IPS DF 6.9 (cell line): Measurements from ENCODE around the gene MROH2A.

ENCODE experiments used
- DNase-seq: peaks from one replicate; pipeline ENCODE4 v3.0.0-alpha.2; 2013; ENCODE audit warnings: low read depth, low spot score
- H3K27ac ChIP-seq: one replicate; pipeline ENCODE4 v1.5.1; 2013; ENCODE audit warnings: low read length, control low read depth
- H3K27me3 ChIP-seq: 2 replicates; pipeline ENCODE4 v1.6.1; 2013; ENCODE audit warnings: mild to moderate bottlenecking, low read length; ENCODE audit not compliant: control insufficient read depth, insufficient read depth
- H3K36me3 ChIP-seq: 2 replicates; pipeline ENCODE4 v1.6.1; 2013; ENCODE audit warnings: low read length; ENCODE audit not compliant: control insufficient read depth, insufficient read depth
- H3K4me1 ChIP-seq: 2 replicates; pipeline ENCODE4 v1.6.1; 2013; ENCODE audit warnings: low read length; ENCODE audit not compliant: control insufficient read depth, insufficient read depth
- H3K4me3 ChIP-seq: 2 replicates; pipeline ENCODE4 v1.5.1; 2013; ENCODE audit warnings: mild to moderate bottlenecking, low read length
- H3K9me3 ChIP-seq: 2 replicates; pipeline ENCODE4 v1.6.1; 2013; ENCODE audit warnings: low read length, inconsistent platforms; ENCODE audit not compliant: control insufficient read depth, insufficient read depth
- WGBS: extraction: QIAGEN DNeasy Blood & Tissue Kit; methylation state at CpG from one replicate; pipeline ENCODE4 v1.1.7; 2013; ENCODE audit warnings: mixed read lengths, missing lambda C conversion rate; ENCODE audit not compliant: insufficient read length, insufficient coverage; 5-methylcytosine and 5-hydroxymethylcytosine counted together

Gene MROH2A

DNA sequence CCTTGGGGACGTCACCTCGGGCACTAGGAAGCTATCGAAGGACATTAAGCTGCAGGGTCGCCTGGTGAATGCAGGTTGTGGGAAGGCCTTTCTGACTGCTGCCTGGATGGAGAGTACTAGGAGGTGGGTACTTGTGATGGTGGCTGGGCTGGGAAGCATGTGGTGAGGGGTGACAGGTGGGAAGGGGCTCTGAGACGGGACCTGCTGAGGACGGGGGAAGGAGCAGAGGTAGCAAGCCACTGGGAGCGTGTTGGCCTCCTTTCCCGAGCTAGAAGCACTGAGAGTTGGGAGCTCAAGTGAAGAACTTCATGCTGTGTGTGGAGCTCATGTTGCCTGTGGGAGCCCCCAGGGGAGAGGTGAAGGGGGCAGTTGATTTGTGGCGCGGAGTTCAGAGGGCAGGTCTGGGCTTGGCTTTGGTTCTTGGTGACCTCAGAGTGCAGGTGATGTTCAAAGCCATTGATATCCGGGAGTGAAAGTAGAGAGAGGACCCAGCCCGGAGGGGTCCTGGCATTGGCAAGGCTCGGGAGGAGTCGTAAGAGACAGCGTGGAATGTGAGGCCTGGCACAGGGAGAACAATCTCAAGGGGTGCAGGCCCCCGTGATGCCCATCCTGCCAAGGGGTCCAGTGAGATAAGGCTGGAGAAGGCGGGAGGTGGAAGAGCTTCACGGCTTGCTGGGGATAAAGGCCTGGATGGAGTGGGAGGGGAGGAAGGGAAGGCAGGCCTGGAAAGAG, 13.2 kb downstream of the MROH2A start:
- no peaks in the 10 kb centered on the region for H3K9me3 ChIP-seq
- H3K4me3 ChIP-seq, result no peak overlapping the region
- H3K27ac ChIP-seq, result no peak overlapping the region
- 0 out of 2 replicates have a peak, but pooled peaks cover 3% of the 10 kb centered on the region for H3K36me3 ChIP-seq
- no peaks in the 10 kb centered on the region for H3K4me1 ChIP-seq
- no CpG with 5 or more reads among the region's 18 CpGs for WGBS
- no peaks in the 10 kb centered on the region for H3K27me3 ChIP-seq
- no peak for DNase-seq

- H3K27ac ChIP-seq, result no peak overlapping the region
- WGBS, result no CpG with 5 or more reads among the region's 9 CpGs
- H3K27me3 ChIP-seq, result no peaks in the 10 kb centered on the region
- H3K4me1 ChIP-seq, result no peaks in the 10 kb centered on the region
- no peak overlapping the region for H3K4me3 ChIP-seq
- DNase-seq, result no peak
- 0 out of 2 replicates have a peak, but pooled peaks cover 3% of the 10 kb centered on the region for H3K36me3 ChIP-seq
- H3K9me3 ChIP-seq, result no peaks in the 10 kb centered on the region
Observed at GRCh38 chr2:233791883-233792329, 13.8 kb downstream of the MROH2A start.

- no peaks in the 10 kb centered on the region for H3K27me3 ChIP-seq
- no peaks in the 10 kb centered on the region for H3K9me3 ChIP-seq
- no peaks in the 10 kb centered on the region for H3K4me1 ChIP-seq
- H3K4me3 ChIP-seq, result no peak overlapping the region
- 0 out of 2 replicates have a peak, but pooled peaks cover 3% of the 10 kb centered on the region for H3K36me3 ChIP-seq
- no peak overlapping the region for H3K27ac ChIP-seq
- no CpG with 5 or more reads among the region's 7 CpGs for WGBS
- no peak for DNase-seq
Observed at GRCh38 chr2:233792720-233793119, 14.6 kb downstream of the MROH2A start.

- no CpG with 5 or more reads among the region's 18 CpGs for WGBS
- Histone ChIP-seq H3K36me3 (0 out of 2 replicates have a peak, but pooled peaks cover 3% of the 10 kb centered on the region), H3K9me3 (no peaks in the 10 kb centered on the region), H3K27ac (no peak overlapping the region), H3K4me3 (no peak overlapping the region), H3K27me3 (no peaks in the 10 kb centered on the region), H3K4me1 (no peaks in the 10 kb centered on the region)
- DNase-seq, result no peak
Observed at GRCh38 chr2:233793465-233794127, 15.5 kb downstream of the MROH2A start.

GRCh38 chr2:233794128-233794658, 16.1 kb downstream of the MROH2A start:
- no peaks in the 10 kb centered on the region for H3K27me3 ChIP-seq
- no peak overlapping the region for H3K27ac ChIP-seq
- no CpG with 5 or more reads among the region's 17 CpGs for whole genome bisulfite sequencing

DNA sequence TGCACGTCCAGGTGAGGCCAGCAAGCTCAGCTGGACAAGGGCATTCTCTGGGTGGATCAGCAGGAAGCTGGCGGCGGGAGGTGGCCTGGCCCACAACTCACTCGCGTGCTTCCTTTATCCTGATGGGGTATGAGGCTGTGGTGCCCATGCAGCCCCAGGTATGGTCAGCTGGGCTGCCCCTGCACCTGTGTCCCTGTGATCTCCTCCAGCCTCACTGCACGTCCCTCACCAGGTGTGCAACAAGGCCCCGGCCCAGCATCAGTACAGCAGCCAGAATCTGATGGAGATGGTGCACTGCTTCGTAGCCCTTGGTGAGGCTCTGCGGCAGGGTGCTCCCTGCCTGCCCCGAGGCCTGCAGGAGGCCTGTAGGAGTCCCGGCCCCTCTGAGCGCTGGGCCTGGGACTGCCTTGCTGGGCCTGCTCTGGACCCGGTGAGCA, 17.6 kb downstream of the MROH2A start:
- Histone ChIP-seq H3K9me3 (no peaks in the 10 kb centered on the region), H3K36me3 (0 out of 2 replicates have a peak, but pooled peaks cover 3% of the 10 kb centered on the region), H3K27me3 (no peaks in the 10 kb centered on the region), H3K4me1 (no peaks in the 10 kb centered on the region), H3K4me3 (no peak overlapping the region), H3K27ac (no peak overlapping the region)
- WGBS, result no CpG with 5 or more reads among the region's 13 CpGs
- no peak for DNase-seq

More at GRCh38 chr2:233794128-233794658, 16.1 kb downstream of the MROH2A start:
- H3K9me3 ChIP-seq, result no peaks in the 10 kb centered on the region
- no peak overlapping the region for H3K4me3 ChIP-seq
- H3K36me3 ChIP-seq, result 0 out of 2 replicates have a peak, but pooled peaks cover 3% of the 10 kb centered on the region
- H3K4me1 ChIP-seq, result no peaks in the 10 kb centered on the region
- DNase-seq, result no peak

DNA sequence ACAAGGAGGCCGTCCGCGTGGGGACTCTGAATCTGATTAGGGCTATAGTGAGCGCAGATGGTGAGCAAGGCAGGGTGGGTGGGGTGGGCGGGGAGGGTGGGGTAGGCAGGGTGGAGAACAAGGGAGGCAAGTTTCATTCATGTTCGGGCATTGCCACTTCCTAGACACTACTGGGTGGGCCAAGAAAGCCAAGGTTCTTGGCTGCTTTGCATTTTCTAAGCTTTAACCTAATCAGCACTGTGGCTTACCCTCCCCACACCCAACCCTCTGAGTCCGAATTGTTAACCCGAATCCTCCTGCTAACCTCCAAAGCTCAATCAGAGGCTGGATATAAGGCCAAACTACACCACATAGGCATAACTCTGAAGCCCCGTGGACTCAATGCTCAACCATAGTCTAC, 18.1 kb downstream of the MROH2A start:
- Histone ChIP-seq H3K4me1 (no peaks in the 10 kb centered on the region), H3K9me3 (no peaks in the 10 kb centered on the region), H3K27me3 (no peaks in the 10 kb centered on the region), H3K4me3 (no peak overlapping the region), H3K27ac (no peak overlapping the region), H3K36me3 (0 out of 2 replicates have a peak, but pooled peaks cover 3% of the 10 kb centered on the region)
- no CpG with 5 or more reads among the region's 9 CpGs for WGBS
- DNase-seq, result no peak

GRCh38 chr2:233798335-233799086, 20.4 kb downstream of the MROH2A start:
- Histone ChIP-seq H3K4me3 (no peak overlapping the region), H3K27me3 (no peaks in the 10 kb centered on the region), H3K36me3 (0 out of 2 replicates have a peak, but pooled peaks cover 1% of the 10 kb centered on the region), H3K27ac (no peak overlapping the region), H3K9me3 (no peaks in the 10 kb centered on the region), H3K4me1 (no peaks in the 10 kb centered on the region)
- DNase-seq, result no peak
- WGBS, result no CpG with 5 or more reads among the region's 14 CpGs

- Histone ChIP-seq H3K27me3 (no peaks in the 10 kb centered on the region), H3K36me3 (no peaks in the 10 kb centered on the region), H3K4me3 (no peak overlapping the region), H3K27ac (no peak overlapping the region), H3K4me1 (no peaks in the 10 kb centered on the region), H3K9me3 (no peaks in the 10 kb centered on the region)
- WGBS, result no CpG with 5 or more reads among the region's 7 CpGs
- no peak for DNase-seq
Observed at GRCh38 chr2:233799087-233799665, 21.0 kb downstream of the MROH2A start.

GRCh38 chr2:233799716-233800115, 21.6 kb downstream of the MROH2A start:
- WGBS, result no CpG with 5 or more reads among the region's 5 CpGs
- H3K27me3 ChIP-seq, result no peaks in the 10 kb centered on the region
- no peak overlapping the region for H3K4me3 ChIP-seq
- H3K4me1 ChIP-seq, result no peaks in the 10 kb centered on the region
- H3K9me3 ChIP-seq, result no peaks in the 10 kb centered on the region
- no peak overlapping the region for H3K27ac ChIP-seq
- no peak for DNase-seq
- no peaks in the 10 kb centered on the region for H3K36me3 ChIP-seq
